Hematopoietic multipotent progenitor cell treated with erythropoietin and hydrocortisone succinate and interleukin-3 and kit ligand, for 8 days (in vitro differentiated cells): ENCODE results near the gene TJP3.
"Not testable (repeated sequence)": the region's sequence is repeated elsewhere in the genome, so short reads cannot be mapped to it uniquely, and the experiment has no call there.

Experiments used
- DNase-seq: peaks from one replicate; pipeline ENCODE4 v3.0.0-alpha.2; 2015

Gene TJP3, protein sequence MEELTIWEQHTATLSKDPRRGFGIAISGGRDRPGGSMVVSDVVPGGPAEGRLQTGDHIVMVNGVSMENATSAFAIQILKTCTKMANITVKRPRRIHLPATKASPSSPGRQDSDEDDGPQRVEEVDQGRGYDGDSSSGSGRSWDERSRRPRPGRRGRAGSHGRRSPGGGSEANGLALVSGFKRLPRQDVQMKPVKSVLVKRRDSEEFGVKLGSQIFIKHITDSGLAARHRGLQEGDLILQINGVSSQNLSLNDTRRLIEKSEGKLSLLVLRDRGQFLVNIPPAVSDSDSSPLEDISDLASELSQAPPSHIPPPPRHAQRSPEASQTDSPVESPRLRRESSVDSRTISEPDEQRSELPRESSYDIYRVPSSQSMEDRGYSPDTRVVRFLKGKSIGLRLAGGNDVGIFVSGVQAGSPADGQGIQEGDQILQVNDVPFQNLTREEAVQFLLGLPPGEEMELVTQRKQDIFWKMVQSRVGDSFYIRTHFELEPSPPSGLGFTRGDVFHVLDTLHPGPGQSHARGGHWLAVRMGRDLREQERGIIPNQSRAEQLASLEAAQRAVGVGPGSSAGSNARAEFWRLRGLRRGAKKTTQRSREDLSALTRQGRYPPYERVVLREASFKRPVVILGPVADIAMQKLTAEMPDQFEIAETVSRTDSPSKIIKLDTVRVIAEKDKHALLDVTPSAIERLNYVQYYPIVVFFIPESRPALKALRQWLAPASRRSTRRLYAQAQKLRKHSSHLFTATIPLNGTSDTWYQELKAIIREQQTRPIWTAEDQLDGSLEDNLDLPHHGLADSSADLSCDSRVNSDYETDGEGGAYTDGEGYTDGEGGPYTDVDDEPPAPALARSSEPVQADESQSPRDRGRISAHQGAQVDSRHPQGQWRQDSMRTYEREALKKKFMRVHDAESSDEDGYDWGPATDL

GRCh38 chr19:3708207-3708931 lies at the start of gene TJP3:
TJP3 (plus strand) TSS chr19:3708384; CDS start chr19:3728433, 20,049 bp downstream.
- no peak for DNase-seq

GRCh38 chr19:3658870-3659745 lies 49.1 kb upstream of the TJP3 start:
- DNase-seq, result no peak

GRCh38 chr19:3659746-3660112 lies 48.5 kb upstream of the TJP3 start:
- no peak for DNase-seq

- no peak for DNase-seq
Observed at GRCh38 chr19:3660493-3661219, 47.5 kb upstream of the TJP3 start.

- no peak for DNase-seq
Observed at GRCh38 chr19:3661284-3662238, 46.6 kb upstream of the TJP3 start.

DNA sequence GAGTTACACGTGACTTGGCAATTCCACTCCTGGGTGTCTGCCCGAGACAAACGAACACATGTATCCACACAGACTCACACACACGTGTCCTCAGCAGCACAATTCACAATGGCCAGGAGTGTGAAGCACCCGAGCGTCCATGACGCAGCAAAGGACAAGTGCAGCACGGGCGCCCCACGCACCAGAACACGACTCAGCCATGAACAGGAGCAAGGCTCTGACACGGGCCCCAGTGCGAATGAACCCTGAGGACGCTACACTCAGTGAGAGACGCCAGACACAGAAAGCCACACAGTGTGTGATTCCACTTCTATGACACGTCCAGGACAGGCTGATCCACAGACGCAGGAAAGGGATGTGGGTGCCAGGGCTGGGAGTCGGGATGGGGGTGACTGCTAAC lies 44.3 kb upstream of the TJP3 start:
- no peak for DNase-seq

DNA sequence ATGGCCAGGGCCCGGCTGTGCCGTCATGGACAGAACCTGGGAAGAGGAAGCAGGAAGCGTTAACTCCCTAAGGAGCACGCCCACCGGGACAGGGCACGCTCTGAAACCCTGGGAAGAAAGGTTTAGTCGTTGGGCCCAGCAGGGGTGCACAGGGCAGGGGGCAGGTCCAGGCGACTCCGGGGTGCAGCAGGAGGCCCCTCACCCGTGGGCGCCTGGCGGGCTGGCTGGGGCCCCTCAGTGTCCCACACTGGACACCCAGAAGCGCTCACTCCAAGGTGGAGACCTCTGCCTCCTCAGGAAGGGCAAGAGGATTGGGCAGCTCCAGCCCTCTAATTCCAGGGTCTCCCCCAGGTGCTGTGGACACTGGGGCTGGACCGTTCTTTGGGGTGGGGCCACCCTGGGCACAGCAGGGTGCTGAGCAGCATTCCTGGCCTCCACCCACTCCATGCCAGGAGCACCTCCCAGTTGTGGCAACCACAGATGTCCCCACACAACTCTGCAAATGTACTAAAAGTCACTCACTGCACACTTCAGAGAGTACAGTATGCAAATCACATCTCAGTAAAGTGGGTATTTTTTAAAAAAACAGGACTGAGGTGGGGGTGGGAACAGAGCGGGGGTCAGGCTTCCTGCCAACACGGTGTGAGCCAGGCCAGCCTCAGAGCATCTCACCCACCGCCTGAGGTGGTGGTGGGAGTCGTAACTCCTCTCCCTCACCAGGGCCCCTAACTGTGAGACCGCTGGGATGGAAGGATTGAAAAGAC lies 43.1 kb upstream of the TJP3 start:
- no peak for DNase-seq

DNA sequence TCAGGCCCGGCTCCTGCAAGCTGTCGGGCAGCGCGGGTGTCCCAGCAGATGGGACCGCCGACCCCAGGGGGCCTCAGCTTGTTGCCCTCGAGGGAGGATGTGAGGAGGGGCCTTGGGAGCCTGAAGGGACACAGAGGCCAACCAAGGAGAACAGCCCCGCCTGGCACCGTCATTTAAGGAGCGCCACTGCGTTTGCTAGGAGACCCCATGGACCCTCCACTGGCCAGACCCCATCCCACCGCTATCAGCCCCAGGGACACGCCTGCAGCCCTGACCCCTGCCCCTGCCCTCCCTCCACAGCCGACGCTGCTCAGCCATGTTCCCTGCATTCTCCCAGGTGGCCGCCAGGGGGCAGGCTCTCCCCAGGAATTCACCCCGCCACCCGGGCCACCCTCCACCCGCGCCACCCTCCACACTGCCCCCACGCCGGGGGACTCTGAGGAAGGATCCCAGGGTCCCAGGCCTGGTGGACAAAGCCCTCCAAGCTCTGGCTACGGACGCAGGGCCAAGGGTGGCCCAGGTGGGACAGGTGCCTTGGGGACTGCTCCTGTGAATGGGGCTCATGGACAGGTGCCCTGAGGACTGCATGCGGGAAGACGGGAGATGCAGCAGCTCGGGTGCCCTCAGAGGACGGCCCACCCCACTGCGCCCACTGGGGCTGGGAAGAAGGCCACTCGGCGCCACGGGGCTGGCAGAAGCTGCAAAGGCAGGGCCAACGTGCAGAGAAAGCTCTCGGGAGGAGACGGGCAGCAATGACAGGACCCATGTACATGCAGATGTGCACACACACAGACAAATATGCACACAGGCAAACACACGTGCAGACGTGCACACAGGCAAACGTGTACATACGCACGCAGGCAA lies 42.3 kb upstream of the TJP3 start:
- peak; percentile 10 for DNase-seq

DNA sequence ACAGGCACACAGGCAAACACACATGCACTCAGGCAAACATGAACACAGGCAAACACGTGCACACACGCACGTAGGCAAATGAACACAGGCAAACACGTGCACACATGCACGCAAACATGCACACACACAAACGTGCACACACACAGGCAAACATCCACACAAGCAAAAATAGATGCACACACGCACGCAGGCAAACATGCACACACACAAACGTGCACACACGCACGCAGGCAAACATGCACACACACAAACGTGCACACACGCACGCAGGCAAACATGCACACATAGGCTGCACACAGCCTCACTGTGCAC lies 41.7 kb upstream of the TJP3 start:
- DNase-seq, result not testable (repeated sequence)

- no peak for DNase-seq
Observed at GRCh38 chr19:3667037-3667638, 41.0 kb upstream of the TJP3 start.

GRCh38 chr19:3667766-3668165 lies 40.4 kb upstream of the TJP3 start:
- DNase-seq, result no peak

GRCh38 chr19:3668331-3669081 lies 39.7 kb upstream of the TJP3 start:
- DNase-seq, result no peak

- DNase-seq, result no peak
Observed at GRCh38 chr19:3669082-3669946, 38.9 kb upstream of the TJP3 start.

- no peak for DNase-seq
Observed at GRCh38 chr19:3669947-3670795, 38.0 kb upstream of the TJP3 start.
